Hepatocyte (in vitro differentiated cells): ENCODE measurements around the gene GTF2F2. TPM values are rescaled to one million over a fixed set of nuclear protein-coding genes. Genes with fewer than 3 reads are reported as not detected.

Experiments
- DNase-seq: peaks from one replicate; pipeline ENCODE4 v3.0.0-alpha.2; 2016; ENCODE audit warnings: low spot score
- H2AFZ ChIP-seq: fragments of 200-600 bp; sonication (generic); 2 replicates; pipeline ENCODE4 v1.6.0; 2016; ENCODE audit warnings: antibody characterized with exemption, mild to moderate bottlenecking
- H3K27ac ChIP-seq: fragments of 200-600 bp; sonication (generic); 2 replicates; pipeline ENCODE4 v1.5.1; 2016; ENCODE audit warnings: mild to moderate bottlenecking
- H3K27me3 ChIP-seq: fragments of 200-600 bp; sonication (generic); 2 replicates; pipeline ENCODE4 v1.6.1; 2016
- H3K36me3 ChIP-seq: fragments of 200-600 bp; sonication (generic); replicated peaks from 2 replicates; pipeline ENCODE4 v1.5.1; 2016; ENCODE audit warnings: low read depth; ENCODE audit not compliant: insufficient read depth
- H3K4me1 ChIP-seq: fragments of 200-600 bp; sonication (generic); 2 replicates; pipeline ENCODE4 v1.5.1; 2016; ENCODE audit warnings: mild to moderate bottlenecking, moderate library complexity; ENCODE audit not compliant: insufficient read depth
- H3K4me2 ChIP-seq: fragments of 200-600 bp; sonication (generic); 2 replicates; pipeline ENCODE4 v1.6.0; 2016
- H3K4me3 ChIP-seq: fragments of 200-600 bp; sonication (generic); 2 replicates; pipeline ENCODE4 v1.5.1; 2016; ENCODE audit warnings: mild to moderate bottlenecking
- H3K79me2 ChIP-seq: fragments of 200-600 bp; sonication (generic); 2 replicates; pipeline ENCODE4 v1.6.0; 2017; ENCODE audit warnings: mild to moderate bottlenecking
- H3K9me2 ChIP-seq: fragments of 200-600 bp; sonication (generic); replicated peaks from 2 replicates; pipeline ENCODE4 v1.6.0; 2017; ENCODE audit warnings: mild to moderate bottlenecking; ENCODE audit not compliant: insufficient read depth
- H3K9me3 ChIP-seq: fragments of 200-600 bp; sonication (generic); 2 replicates; pipeline ENCODE4 v1.5.1; 2016; ENCODE audit warnings: low read depth, mild to moderate bottlenecking
- H4K20me1 ChIP-seq: fragments of 200-600 bp; sonication (generic); 2 replicates; pipeline ENCODE4 v1.6.0; 2016; ENCODE audit warnings: mild to moderate bottlenecking; ENCODE audit not compliant: insufficient read depth, poor library complexity, severe bottlenecking
- EZH2 ChIP-seq: fragments of 200-600 bp; sonication (generic); IDR thresholded peaks from 2 replicates; pipeline ENCODE4 v1.6.1; 2016; ENCODE audit warnings: antibody characterized with exemption, mild to moderate bottlenecking, borderline replicate concordance
- EZH2phosphoT487 ChIP-seq: fragments of 200-600 bp; sonication (generic); IDR thresholded peaks from one replicate; pipeline ENCODE4 v1.6.1; 2018; ENCODE audit warnings: antibody characterized with exemption, mild to moderate bottlenecking, low read depth, moderate library complexity; ENCODE audit not compliant: unreplicated experiment, severe bottlenecking
- WGBS: methylation state at CpG from one replicate; pipeline ENCODE4 v1.1.6; 2016; ENCODE audit warnings: low lambda C conversion rate; ENCODE audit errors: missing lambda C conversion rate; 5-methylcytosine and 5-hydroxymethylcytosine counted together
- polyA plus RNA-seq: library from polyadenylated mRNA; unstranded; fragments of >200 nt; fragmentation: Nextera tagmentation; extraction: Ambion mirVana; gene quantifications from 2 replicates; pipeline ENCODE4 v1.2.1, GENCODE V29; 2016
- total RNA-seq: library from RNA; depleted of rRNA; stranded (reverse); fragments of >200 nt; gene quantifications from 2 replicates; pipeline ENCODE4 v1.2.3, GENCODE V29; 2014
- TF ChIP-seq, protein P1 (sequence below): fragments of 200-600 bp; sonication (generic); IDR thresholded peaks from 2 replicates; pipeline ENCODE4 v1.5.1; 2016; ENCODE audit warnings: antibody characterized with exemption, mild to moderate bottlenecking; ENCODE audit not compliant: poor library complexity

GTF2F2 gene
- total and polyA plus RNA-seq, 2 experiments from 2014 or later = 25.7 to 26.7 TPM

DNA sequence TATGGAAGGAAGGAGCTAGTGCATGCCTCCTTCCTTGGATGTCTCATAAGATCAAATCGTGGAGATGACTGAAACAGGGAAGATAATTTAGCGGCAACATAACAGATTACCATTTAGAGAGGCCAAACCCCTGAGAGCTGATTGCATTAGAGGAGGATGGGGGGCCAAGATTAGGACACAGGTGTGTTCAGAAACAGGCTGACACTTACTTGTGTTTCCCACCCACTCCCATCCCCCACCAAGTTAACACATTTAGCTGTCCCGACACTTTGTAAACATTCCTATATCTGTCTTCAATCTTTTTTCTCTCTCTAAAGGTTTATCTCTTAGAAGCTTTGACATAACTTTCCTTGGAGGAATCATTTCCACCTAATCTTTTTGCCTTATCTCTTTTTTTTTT lies 129.4 kb downstream of the GTF2F2 start:
- TF ChIP-seq EZH2 (no peak), EZH2phosphoT487 (no peak)
- TF ChIP-seq, protein P1, sequence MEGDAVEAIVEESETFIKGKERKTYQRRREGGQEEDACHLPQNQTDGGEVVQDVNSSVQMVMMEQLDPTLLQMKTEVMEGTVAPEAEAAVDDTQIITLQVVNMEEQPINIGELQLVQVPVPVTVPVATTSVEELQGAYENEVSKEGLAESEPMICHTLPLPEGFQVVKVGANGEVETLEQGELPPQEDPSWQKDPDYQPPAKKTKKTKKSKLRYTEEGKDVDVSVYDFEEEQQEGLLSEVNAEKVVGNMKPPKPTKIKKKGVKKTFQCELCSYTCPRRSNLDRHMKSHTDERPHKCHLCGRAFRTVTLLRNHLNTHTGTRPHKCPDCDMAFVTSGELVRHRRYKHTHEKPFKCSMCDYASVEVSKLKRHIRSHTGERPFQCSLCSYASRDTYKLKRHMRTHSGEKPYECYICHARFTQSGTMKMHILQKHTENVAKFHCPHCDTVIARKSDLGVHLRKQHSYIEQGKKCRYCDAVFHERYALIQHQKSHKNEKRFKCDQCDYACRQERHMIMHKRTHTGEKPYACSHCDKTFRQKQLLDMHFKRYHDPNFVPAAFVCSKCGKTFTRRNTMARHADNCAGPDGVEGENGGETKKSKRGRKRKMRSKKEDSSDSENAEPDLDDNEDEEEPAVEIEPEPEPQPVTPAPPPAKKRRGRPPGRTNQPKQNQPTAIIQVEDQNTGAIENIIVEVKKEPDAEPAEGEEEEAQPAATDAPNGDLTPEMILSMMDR = no peak
- H3K4me2 ChIP-seq = no peak overlapping the region
- DNase-seq = no peak

DNA sequence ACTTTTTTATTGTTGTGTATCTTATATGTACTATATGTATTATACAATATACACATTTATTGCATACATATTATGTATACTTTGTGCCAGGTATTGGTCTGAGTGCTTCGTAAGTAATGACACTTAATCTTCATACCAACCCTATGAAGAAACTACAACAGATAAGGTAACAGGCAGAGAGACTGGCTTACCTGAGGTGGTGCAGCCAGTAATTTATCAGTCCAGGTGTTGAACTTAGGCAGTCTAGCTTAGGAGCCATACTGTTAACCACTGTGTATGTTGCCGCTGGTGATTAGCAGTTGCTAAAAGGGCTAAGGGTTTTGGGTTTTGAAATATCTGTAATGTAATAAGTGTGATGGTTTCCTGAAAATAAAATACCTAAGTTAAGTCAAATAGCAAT lies 134.1 kb downstream of the GTF2F2 start:
- peaks cover 8% of the 10 kb centered on the region for H3K4me1 ChIP-seq
- no peak overlapping the region for H3K4me3 ChIP-seq
- no peak overlapping the region for H2AFZ ChIP-seq
- no peaks in the 10 kb centered on the region for H3K9me3 ChIP-seq
- peak overlapping the region; percentile 76 for H3K27ac ChIP-seq
- no peak for TF ChIP-seq EZH2phosphoT487
- no peak for TF ChIP-seq EZH2
- TF ChIP-seq, protein P1 = no peak
- no peak overlapping the region for H3K4me2 ChIP-seq
- H4K20me1 ChIP-seq = no peaks in the 10 kb centered on the region
- DNase-seq = no peak
- H3K27me3 ChIP-seq = no peaks in the 10 kb centered on the region
- no peaks in the 10 kb centered on the region for H3K36me3 ChIP-seq
- H3K9me2 ChIP-seq = no peaks in the 10 kb centered on the region
- H3K79me2 ChIP-seq = no peaks in the 10 kb centered on the region
- WGBS = 91% methylated on average over 2 of the region's 2 CpGs

More for the DNA sequence above, 129.4 kb downstream of the GTF2F2 start:
- no peak overlapping the region for H2AFZ ChIP-seq
- WGBS = 61% methylated on average over 3 of the region's 3 CpGs
- H3K27me3 ChIP-seq = no peaks in the 10 kb centered on the region
- no peaks in the 10 kb centered on the region for H3K4me1 ChIP-seq
- no peak overlapping the region for H3K27ac ChIP-seq
- H3K4me3 ChIP-seq = no peak overlapping the region
- H3K36me3 ChIP-seq = no peaks in the 10 kb centered on the region
- no peaks in the 10 kb centered on the region for H3K9me2 ChIP-seq
- no peaks in the 10 kb centered on the region for H4K20me1 ChIP-seq
- no peaks in the 10 kb centered on the region for H3K9me3 ChIP-seq
- peaks cover 3% of the 10 kb centered on the region for H3K79me2 ChIP-seq

DNA sequence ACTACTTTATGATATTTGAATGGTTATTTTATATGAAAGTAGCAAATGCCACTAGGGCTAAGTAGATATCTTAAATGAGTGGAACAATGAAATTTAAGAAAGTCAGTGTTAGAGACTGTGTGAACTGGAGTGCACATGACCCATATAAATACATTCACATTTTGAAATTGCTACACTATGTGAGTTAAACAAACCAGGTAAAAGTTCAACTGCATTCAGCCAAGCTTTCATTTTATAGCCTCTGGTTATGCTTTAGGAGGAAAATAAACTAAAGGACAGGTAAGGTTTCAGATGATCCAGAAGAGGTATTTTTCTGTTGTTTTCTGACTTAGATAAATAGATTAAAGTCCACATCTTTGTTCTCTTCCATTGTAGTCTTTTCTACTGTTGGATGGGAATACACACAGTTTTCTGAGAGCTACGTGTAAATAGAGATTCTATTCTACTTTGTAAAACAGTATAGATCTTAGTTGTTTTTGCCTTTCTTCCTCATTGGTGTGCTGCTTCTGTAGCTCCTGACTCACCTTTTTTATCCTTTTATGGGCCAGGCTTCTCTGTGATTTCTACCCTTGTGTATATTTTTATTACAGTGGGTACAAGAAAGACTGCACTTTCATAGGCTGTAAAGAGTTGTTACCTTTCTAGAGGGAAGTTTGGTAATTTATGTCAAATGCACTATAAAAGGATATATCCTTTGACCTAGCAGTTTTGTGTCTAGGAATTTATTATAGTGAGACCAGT lies 135.1 kb downstream of the GTF2F2 start:
- Histone ChIP-seq H4K20me1 (no peaks in the 10 kb centered on the region), H3K79me2 (no peaks in the 10 kb centered on the region), H3K4me1 (peaks cover 8% of the 10 kb centered on the region), H3K36me3 (no peaks in the 10 kb centered on the region), H3K4me3 (no peak overlapping the region), H3K27me3 (no peaks in the 10 kb centered on the region), H3K27ac (peak overlapping the region; percentile 76), H3K9me2 (no peaks in the 10 kb centered on the region), H3K4me2 (peak overlapping the region; percentile 38), H3K9me3 (no peaks in the 10 kb centered on the region), H2AFZ (no peak overlapping the region)
- TF ChIP-seq, protein P1 = no peak
- no peak for TF ChIP-seq EZH2
- TF ChIP-seq EZH2phosphoT487 = no peak
- DNase-seq = peak; percentile 34
- 69% methylated on average over 1 of the region's 1 CpG for WGBS
